ENCODE data around the gene DYSF. TPM values are rescaled to one million over a fixed set of nuclear protein-coding genes. Genes with fewer than 3 reads are reported as not detected.

DYSF gene
- total RNA-seq, 2 donors from 2014 or later: 0.71 TPM; not detected in 1

- no peak overlapping the region for H3K27ac Mint-ChIP-seq
- H3K9me3 Mint-ChIP-seq: no peaks in the 10 kb centered on the region
Measured at GRCh38 chr2:71496156-71496770, 42.9 kb downstream of the DYSF start.

GRCh38 chr2:71498261-71498701 lies 44.9 kb downstream of the DYSF start:
- Mint-ChIP-seq H3K36me3 (ENCODE audit: low read depth) (no peaks in the 10 kb centered on the region), H3K4me3 (no peak overlapping the region), H3K27ac (no peak overlapping the region), H3K9me3 (no peaks in the 10 kb centered on the region), H3K4me1 (no peaks in the 10 kb centered on the region), H3K27me3 (peaks cover 3% of the 10 kb centered on the region)
- ATAC-seq (replicated peaks): no peak

More at GRCh38 chr2:71496156-71496770, 42.9 kb downstream of the DYSF start:
- H3K36me3 Mint-ChIP-seq (ENCODE audit: low read depth): no peaks in the 10 kb centered on the region
- H3K4me3 Mint-ChIP-seq: no peak overlapping the region
- H3K27me3 Mint-ChIP-seq: peaks cover 5% of the 10 kb centered on the region
- ATAC-seq (replicated peaks): no peak
- H3K4me1 Mint-ChIP-seq: no peaks in the 10 kb centered on the region

- H3K27me3 Mint-ChIP-seq: peaks cover 3% of the 10 kb centered on the region
- ATAC-seq (replicated peaks): no peak
- H3K4me1 Mint-ChIP-seq: no peaks in the 10 kb centered on the region
- H3K4me3 Mint-ChIP-seq: no peak overlapping the region
- H3K9me3 Mint-ChIP-seq: no peaks in the 10 kb centered on the region
- no peaks in the 10 kb centered on the region for H3K36me3 Mint-ChIP-seq (ENCODE audit: low read depth)
- no peak overlapping the region for H3K27ac Mint-ChIP-seq
Measured at GRCh38 chr2:71499691-71500090, 46.3 kb downstream of the DYSF start.

- ATAC-seq (replicated peaks): no peak
- H3K36me3 Mint-ChIP-seq (ENCODE audit: low read depth): no peaks in the 10 kb centered on the region
- no peaks in the 10 kb centered on the region for H3K4me1 Mint-ChIP-seq
Measured at GRCh38 chr2:71500426-71501079, 47.2 kb downstream of the DYSF start.

DNA sequence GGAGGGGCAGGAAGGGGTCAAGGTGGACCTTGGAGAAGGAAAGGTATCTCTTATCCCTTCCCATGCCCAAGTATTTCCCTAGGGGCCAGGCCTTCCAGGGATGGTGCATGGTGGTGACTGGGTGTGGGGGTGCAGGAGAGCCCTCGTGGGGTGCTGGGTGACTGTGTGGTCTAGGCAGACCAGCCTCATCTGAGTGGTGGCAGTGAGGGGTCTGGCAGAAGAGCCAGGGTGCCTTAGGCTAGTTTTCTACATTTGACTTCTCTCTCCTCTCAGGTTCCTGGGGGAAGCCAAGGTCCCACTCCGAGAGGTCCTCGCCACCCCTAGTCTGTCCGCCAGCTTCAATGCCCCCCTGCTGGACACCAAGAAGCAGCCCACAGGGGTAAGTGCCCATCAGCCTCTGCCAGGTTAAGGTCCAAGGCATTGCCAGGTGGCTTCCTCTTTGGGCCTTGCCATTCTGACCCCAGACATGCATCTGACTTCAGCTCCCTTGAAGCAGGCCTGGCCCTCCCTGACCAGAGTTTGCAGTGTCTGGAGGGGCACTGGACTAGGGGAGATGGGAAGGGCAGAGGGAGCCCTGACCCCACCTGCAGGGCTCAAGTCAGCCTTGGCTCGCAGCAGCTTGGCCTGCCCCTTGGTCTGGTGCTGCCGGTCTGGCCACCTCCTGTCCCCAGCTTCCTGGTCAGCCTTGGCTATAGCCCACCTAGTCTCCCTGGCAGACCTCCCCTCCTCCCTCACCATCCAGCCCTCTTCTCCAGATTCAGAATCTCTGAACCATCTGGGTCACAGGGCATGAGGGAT lies 49.8 kb downstream of the DYSF start:
- no peak for ATAC-seq (replicated peaks)
- Mint-ChIP-seq H3K4me3 (no peak overlapping the region), H3K4me1 (no peaks in the 10 kb centered on the region), H3K27me3 (peaks cover 3% of the 10 kb centered on the region), H3K36me3 (ENCODE audit: low read depth) (no peaks in the 10 kb centered on the region), H3K9me3 (no peaks in the 10 kb centered on the region), H3K27ac (no peak overlapping the region)

More at GRCh38 chr2:71500426-71501079, 47.2 kb downstream of the DYSF start:
- H3K9me3 Mint-ChIP-seq: no peaks in the 10 kb centered on the region
- no peak overlapping the region for H3K4me3 Mint-ChIP-seq
- H3K27ac Mint-ChIP-seq: no peak overlapping the region
- peaks cover 3% of the 10 kb centered on the region for H3K27me3 Mint-ChIP-seq

GRCh38 chr2:71503837-71504236 lies 50.5 kb downstream of the DYSF start:
- Mint-ChIP-seq H3K27ac (no peak overlapping the region), H3K9me3 (no peaks in the 10 kb centered on the region), H3K36me3 (ENCODE audit: low read depth) (no peaks in the 10 kb centered on the region), H3K4me1 (no peaks in the 10 kb centered on the region), H3K4me3 (no peak overlapping the region), H3K27me3 (peaks cover 3% of the 10 kb centered on the region)
- ATAC-seq (replicated peaks): no peak

- no peak for ATAC-seq (replicated peaks)
- Mint-ChIP-seq H3K36me3 (ENCODE audit: low read depth) (no peaks in the 10 kb centered on the region), H3K27me3 (peaks cover 3% of the 10 kb centered on the region), H3K4me1 (no peaks in the 10 kb centered on the region), H3K4me3 (no peak overlapping the region), H3K9me3 (no peaks in the 10 kb centered on the region), H3K27ac (no peak overlapping the region)
Measured at GRCh38 chr2:71504611-71505010, 51.2 kb downstream of the DYSF start.

- Mint-ChIP-seq H3K9me3 (no peaks in the 10 kb centered on the region), H3K27ac (no peak overlapping the region), H3K36me3 (ENCODE audit: low read depth) (no peaks in the 10 kb centered on the region), H3K27me3 (peaks cover 5% of the 10 kb centered on the region), H3K4me3 (no peak overlapping the region), H3K4me1 (no peaks in the 10 kb centered on the region)
- ATAC-seq (replicated peaks): peak; percentile 12
Measured at GRCh38 chr2:71505086-71505769, 51.9 kb downstream of the DYSF start.

- no peak overlapping the region for H3K27ac Mint-ChIP-seq
- no peaks in the 10 kb centered on the region for H3K4me1 Mint-ChIP-seq
- no peak overlapping the region for H3K4me3 Mint-ChIP-seq
- no peak for ATAC-seq (replicated peaks)
- H3K9me3 Mint-ChIP-seq: no peaks in the 10 kb centered on the region
- H3K27me3 Mint-ChIP-seq: peaks cover 5% of the 10 kb centered on the region
- no peaks in the 10 kb centered on the region for H3K36me3 Mint-ChIP-seq (ENCODE audit: low read depth)
Measured at GRCh38 chr2:71505770-71506140, 52.4 kb downstream of the DYSF start.

DNA sequence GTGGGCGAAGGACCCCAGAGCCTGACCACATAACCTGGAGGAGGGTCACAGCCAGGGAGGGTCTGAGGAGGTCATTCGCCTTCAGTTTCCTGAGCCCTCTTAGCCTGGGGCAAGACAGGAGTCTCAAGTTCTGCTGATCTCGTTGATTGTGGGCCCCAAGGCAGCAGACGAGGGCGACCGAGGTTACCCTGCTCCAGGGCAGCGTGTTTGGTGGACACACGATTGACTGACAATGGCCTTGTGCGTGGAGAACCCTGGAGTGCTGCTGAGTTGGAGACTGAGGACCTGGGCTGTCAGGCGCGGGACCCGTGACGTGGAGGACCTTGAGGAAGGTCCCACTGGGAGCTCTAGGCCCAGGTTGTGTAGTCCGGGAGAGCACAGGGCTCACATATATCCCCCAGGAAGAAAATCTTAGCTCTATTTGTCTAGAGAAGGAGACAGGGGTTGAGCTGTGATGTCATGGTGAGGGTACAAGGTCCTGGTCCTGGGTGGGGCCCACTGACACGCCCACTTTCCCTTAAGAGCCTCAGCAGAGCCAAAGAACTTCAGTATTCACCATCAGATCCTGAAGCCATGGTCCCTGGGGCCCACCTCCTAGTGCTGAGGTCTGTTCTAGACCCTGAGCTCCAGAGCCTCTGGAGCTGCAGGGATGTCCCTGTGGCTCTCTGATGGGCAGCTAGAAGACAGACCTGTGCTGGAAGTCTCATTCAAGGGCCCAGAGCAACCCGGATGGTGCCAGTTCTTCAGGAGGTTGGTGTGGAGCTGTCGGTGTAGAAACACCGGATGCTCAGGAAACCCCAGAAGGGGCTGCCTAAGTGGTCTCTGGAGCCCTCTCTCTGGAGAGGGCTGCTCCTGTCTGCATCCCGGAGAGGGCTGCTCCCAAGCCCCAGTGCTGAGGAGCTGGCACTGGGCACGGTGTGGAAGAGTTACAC lies 53.1 kb downstream of the DYSF start:
- no peak for ATAC-seq (replicated peaks)
- no peaks in the 10 kb centered on the region for H3K4me1 Mint-ChIP-seq

GRCh38 chr2:71507476-71507875 lies 54.1 kb downstream of the DYSF start:
- Mint-ChIP-seq H3K4me3 (no peak overlapping the region), H3K4me1 (no peaks in the 10 kb centered on the region), H3K36me3 (ENCODE audit: low read depth) (no peaks in the 10 kb centered on the region), H3K27me3 (peaks cover 5% of the 10 kb centered on the region), H3K27ac (no peak overlapping the region), H3K9me3 (no peaks in the 10 kb centered on the region)
- no peak for ATAC-seq (replicated peaks)

More for the DNA sequence above, 53.1 kb downstream of the DYSF start:
- Mint-ChIP-seq H3K36me3 (ENCODE audit: low read depth) (no peaks in the 10 kb centered on the region), H3K27me3 (peaks cover 5% of the 10 kb centered on the region), H3K4me3 (no peak overlapping the region), H3K27ac (no peak overlapping the region), H3K9me3 (no peaks in the 10 kb centered on the region)

- H3K36me3 Mint-ChIP-seq (ENCODE audit: low read depth): no peaks in the 10 kb centered on the region
- peaks cover 3% of the 10 kb centered on the region for H3K27me3 Mint-ChIP-seq
- H3K9me3 Mint-ChIP-seq: no peaks in the 10 kb centered on the region
- no peaks in the 10 kb centered on the region for H3K4me1 Mint-ChIP-seq
- H3K4me3 Mint-ChIP-seq: no peak overlapping the region
- peak; percentile 65 for ATAC-seq (replicated peaks)
- no peak overlapping the region for H3K27ac Mint-ChIP-seq
Measured at GRCh38 chr2:71510196-71510807, 56.9 kb downstream of the DYSF start.

DNA sequence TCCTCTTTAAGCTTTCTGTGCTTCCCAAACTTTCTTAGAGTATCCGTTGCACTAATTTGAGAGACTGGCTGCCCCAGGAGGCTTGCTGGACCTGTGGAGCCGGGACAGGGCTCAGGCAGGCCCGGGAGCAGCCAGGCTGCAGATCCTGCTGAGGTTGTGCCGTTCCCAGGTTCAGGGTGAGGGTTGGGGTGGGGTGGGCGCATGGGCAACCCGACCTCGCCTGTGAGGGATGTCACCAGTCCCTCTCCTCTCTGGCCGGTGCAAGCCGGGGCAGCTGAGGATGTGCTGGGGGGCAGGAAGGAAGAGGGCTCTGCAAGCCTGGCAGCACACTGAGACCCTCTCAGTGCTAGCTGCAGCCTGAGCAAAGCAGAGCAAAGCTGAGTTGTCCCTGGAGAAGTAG lies 57.6 kb downstream of the DYSF start:
- Mint-ChIP-seq H3K27ac (no peak overlapping the region), H3K4me1 (no peaks in the 10 kb centered on the region), H3K4me3 (no peak overlapping the region), H3K36me3 (ENCODE audit: low read depth) (no peaks in the 10 kb centered on the region), H3K27me3 (peaks cover 6% of the 10 kb centered on the region), H3K9me3 (no peaks in the 10 kb centered on the region)
- no peak for ATAC-seq (replicated peaks)
